Suprapubic skin (tissue), 3 donors: ENCODE data around the gene TCP11.

Experiments used
- CTCF ChIP-seq, 2 donors: fragments of 200-600 bp in 1 of 2; fragments of 450-650 bp in 1 of 2; sonication (generic) in 1 of 2; IDR thresholded peaks; one replicate each; pipeline ENCODE4 v1.5.1; 2016 to 2019; ENCODE audit warnings: antibody characterized with exemption in 2 of 2, mild to moderate bottlenecking in 1 of 2, moderate library complexity in 1 of 2
- POLR2AphosphoS5 ChIP-seq, 3 donors: sonication (generic); formaldehyde crosslinking; IDR thresholded peaks; one replicate each; pipeline ENCODE4 v1.6.1; 2017; ENCODE audit warnings: antibody characterized with exemption in 3 of 3

GRCh38 chr6:35093783-35094182, 47.4 kb downstream of the TCP11 start:
- TF ChIP-seq CTCF (IDR thresholded peaks at IDR 0.05) (no peak), POLR2AphosphoS5 (IDR thresholded peaks at IDR 0.05) (no peak)
